Diencephalon (tissue), 1 donor: Measurements from ENCODE around the gene AARS1. TPM values are rescaled to one million over a fixed set of nuclear protein-coding genes. Genes with fewer than 3 reads are reported as not detected.

Source experiments
- small RNA-seq: library from RNA; depleted of rRNA; stranded (forward); fragments of <200 nt; gene quantifications from one replicate; pipeline ENCODE3, GENCODE V24; 2014
- total RNA-seq: library from RNA; depleted of rRNA; stranded (reverse); fragments of >200 nt; gene quantifications from one replicate; pipeline ENCODE4 v1.2.3, GENCODE V29; 2014

AARS1 gene
- 102 TPM for total RNA-seq

DNA sequence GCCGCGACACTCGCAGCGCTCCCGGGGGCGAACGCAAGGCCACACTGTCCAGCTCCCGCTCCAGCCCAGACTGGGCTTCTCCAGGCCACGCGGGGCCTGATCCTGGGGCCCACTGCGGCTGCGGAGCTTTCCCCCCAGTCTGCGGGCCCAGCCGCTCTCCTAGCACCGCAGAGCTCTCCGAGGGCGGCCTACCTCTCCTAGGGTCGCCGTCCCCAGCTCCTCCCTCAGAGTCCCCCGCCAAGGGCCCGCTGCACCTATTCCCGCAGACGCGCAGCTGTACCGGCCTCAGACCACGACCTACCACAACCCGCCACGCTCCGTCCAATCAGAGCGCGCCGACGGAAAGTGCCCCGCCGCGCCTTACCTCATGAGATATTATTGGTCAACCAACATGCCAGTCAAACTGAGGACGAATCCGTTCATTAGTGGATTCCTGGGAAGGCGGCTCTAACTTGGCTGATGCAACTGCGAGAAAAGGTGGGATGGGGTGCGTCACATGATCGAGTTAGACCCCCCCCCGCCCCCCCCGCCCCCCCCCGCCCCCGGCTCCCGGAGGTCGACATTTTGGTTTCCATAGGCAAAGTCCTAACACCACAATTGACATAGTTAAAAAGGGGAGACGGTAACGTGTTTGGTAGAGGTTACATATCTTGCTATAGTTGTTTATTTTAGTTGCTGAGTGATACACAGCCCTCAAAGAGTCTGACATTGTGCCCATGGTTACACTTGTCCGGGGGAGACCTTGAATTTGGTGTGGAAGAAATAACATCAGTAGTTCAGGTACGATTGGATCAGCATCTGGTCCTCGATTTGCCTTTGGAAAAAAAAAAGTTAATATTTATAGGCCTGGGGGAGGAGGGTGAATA, at the start of gene AARS1:
Gene AARS1, minus strand, starts transcription at position 278 of the 866 bp plus-strand sequence. CDS start 6,743 bp downstream, outside the sequence.

DNA sequence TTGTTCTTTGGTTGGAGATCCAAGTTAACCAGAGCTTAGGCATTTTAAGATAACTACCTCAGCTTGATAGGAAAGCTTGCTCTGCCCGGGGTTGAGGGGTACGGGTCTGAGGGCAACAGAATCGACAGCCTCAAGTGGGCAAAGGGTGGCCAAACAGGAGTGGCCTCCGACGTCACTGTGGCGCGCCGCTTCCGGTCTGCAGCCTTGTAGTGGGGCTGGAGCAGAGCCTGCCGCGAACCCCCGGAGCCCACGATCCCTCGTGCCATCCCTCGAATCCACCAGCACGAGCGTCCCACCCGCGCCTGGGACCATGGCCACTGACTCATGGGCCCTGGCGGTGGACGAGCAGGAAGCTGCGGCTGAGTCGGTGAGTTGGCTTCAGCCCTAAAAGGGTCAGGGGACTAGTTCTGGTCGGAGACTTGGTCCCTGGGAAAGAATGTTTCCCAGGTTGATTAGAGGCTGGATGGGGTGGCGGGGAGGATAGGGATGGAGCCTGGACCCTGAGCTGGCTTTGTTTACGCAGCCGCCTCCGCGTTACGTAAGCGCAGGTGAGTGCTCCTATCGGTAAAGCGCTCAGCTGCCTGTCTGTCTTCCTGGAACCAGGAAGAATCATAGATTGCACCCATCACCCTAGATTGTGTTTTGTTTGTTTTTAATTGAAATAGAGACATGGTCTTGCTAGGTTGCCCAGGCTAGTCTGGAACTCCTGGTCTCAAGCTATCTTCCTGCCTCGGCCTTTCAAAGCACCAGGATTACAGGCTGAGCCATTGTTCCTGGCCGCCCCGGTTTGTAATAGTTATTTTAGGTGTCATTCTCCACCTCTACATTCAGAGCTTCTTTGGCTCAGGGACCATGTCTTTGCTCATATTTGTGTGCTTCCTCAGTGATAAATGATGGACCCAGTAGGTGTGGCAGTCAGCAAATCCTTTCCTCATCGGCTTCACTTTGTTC, 10.0 kb upstream of the AARS1 start, which contains the start of gene DDX19B:
Gene DDX19B, plus strand, starts transcription at position 199 of the 951 bp plus-strand sequence. Its CDS starts 112 bp downstream, at position 311.

DNA sequence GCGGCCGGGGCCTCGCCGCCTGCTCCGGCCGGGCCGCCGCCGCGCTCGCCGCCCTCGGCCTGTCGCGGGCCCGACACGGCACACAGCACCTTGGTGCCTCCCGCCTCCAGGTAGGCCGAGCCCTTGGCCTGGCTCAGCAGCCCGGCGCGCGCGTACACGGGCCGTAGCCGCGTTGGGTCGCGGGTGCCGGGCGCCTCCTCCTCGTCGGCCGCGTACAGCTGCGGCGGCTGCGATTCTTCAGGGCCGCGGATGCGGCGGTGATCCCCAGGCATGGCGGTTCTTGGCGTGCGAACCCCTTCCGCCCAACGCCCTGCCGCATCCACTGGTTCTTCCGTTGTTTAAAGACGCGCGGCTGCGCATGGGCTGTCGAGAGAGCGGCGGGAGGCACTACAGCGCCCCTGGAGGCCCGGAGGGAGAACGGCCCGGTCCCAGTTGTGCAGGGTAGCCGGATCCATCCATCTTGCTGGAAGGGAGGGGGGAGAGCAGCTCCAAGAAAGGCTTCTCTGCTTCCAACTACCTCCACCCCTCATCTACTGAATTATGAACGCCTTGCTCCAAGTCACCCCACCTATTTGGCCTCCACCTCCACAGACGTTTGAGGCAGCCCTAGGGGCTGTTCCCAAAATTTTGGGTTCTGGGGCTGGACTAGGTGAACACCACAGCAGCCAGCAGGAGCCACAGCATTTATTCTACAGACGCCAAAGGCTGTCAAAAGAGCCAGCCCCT, 37.5 kb downstream of the AARS1 start, which contains the start of gene EXOSC6:
Gene EXOSC6, minus strand, starts transcription at position 312 of the 726 bp plus-strand sequence. Its CDS starts 40 bp downstream, at position 272.

Small RNA genes within 50 kb of the gene (small RNA-seq; reads per million reads assigned to genes)
- gene AC009060.2: not detected
- not detected for gene RN7SL279P

Other genes with a start within 250 kb of the AARS1 start
- 15.0 TPM for gene PDPR, start 175.2 kb downstream of the AARS1 start, total RNA-seq
- 0.69 TPM for gene CLEC18C, start 115.7 kb downstream of the AARS1 start, total RNA-seq
- 81.0 TPM for gene EXOSC6, start 37.6 kb downstream of the AARS1 start, total RNA-seq
- gene DDX19B, start 9.7 kb upstream of the AARS1 start, total RNA-seq: 21.0 TPM
- gene DDX19A, start 57.4 kb upstream of the AARS1 start, total RNA-seq: 44.1 TPM
- 33.9 TPM for gene ST3GAL2, start 149.6 kb upstream of the AARS1 start, total RNA-seq
- gene FCSK, start 165.1 kb upstream of the AARS1 start, total RNA-seq: 7.8 TPM
- gene COG4, start 234.0 kb upstream of the AARS1 start, total RNA-seq: 49.6 TPM
- gene SF3B3, start 234.3 kb upstream of the AARS1 start, total RNA-seq: 104 TPM